ENCODE results near the gene HSF4.

The HSF4 gene

DNA sequence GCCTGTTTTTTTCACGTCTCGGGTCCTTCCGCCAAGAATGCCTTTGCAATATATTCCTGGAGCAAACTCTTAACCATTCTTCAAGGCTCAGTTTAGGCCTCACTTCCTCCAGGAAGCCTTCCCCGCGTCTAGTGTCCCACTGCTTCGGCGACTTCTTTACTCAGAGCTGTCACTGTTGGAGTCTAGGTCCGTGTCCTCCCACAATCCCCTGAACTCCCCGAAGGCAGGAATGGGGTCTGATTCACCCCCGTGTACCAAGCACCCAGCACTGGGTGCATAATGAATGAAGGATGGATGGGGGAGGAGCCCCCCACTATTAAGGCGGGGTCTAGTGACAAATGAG, 18.7 kb downstream of the HSF4 start:
- H3K4me1 Mint-ChIP-seq, result peaks cover 15% of the 10 kb centered on the region
- peaks cover 10% of the 10 kb centered on the region for H3K27me3 Mint-ChIP-seq (ENCODE audit: low read depth)
- TF ChIP-seq, protein P1, sequence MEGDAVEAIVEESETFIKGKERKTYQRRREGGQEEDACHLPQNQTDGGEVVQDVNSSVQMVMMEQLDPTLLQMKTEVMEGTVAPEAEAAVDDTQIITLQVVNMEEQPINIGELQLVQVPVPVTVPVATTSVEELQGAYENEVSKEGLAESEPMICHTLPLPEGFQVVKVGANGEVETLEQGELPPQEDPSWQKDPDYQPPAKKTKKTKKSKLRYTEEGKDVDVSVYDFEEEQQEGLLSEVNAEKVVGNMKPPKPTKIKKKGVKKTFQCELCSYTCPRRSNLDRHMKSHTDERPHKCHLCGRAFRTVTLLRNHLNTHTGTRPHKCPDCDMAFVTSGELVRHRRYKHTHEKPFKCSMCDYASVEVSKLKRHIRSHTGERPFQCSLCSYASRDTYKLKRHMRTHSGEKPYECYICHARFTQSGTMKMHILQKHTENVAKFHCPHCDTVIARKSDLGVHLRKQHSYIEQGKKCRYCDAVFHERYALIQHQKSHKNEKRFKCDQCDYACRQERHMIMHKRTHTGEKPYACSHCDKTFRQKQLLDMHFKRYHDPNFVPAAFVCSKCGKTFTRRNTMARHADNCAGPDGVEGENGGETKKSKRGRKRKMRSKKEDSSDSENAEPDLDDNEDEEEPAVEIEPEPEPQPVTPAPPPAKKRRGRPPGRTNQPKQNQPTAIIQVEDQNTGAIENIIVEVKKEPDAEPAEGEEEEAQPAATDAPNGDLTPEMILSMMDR (IDR thresholded peaks at IDR 0.05; ENCODE audit: unreplicated experiment in 3 of 3), result no peak
- H3K9me3 Mint-ChIP-seq, result no peaks in the 10 kb centered on the region
- H3K27ac Mint-ChIP-seq, result no peak overlapping the region
- peaks cover 4% of the 10 kb centered on the region for H3K36me3 Mint-ChIP-seq (ENCODE audit: low read depth)
- H3K4me3 Mint-ChIP-seq, result no peak overlapping the region

DNA sequence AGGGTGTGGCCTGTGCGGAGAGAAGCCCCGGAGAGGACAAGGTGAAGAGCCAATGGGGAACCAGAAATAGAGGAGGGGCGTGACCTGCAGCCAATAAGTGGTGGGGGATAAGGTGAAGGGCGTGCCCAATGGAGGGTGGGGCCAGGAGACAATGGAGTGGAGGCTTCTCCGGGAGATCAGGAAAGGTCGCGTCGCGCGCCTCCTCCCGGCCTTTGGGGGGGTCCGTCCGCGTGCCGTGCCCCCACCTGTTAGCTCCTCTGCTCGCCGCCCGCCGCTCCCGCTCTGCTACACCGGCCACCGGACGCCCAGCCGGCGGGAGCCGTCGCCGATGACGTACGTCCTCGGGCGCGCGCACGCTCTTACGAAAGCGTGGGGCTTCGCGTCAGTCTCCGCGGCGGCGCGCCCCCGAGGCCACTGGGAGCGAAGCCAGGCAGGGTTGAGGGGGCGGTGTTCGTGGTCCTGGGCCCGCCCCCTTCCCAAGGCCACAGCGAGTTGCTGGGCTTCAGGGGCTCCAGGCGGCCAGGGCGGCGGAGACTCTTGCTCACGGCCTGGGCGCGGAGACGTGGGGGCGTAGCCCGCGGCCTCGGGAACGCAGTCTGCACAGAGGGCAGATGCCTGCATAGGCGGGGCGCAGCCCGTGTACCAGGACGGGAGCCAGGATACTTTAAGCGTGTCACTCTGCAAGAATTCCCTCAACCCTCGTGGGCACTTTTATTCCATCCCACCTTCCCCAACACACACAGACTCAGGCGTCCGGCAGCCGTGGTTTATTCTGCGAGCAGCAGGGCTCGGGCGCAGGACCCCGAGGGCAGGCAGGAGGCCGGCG, 19.3 kb downstream of the HSF4 start, which contains the start of gene MATCAP1:
TSS of gene MATCAP1 (minus strand) at position 337 of the 826 bp plus-strand sequence. CDS start 3,353 bp downstream, outside the sequence.
- H3K27ac Mint-ChIP-seq, result no peak within 1 kb of the TSS
- H3K36me3 Mint-ChIP-seq (ENCODE audit: low read depth), result peaks cover 3% of the 10 kb centered on the region
- TF ChIP-seq, protein P1 (IDR thresholded peaks at IDR 0.05; ENCODE audit: unreplicated experiment in 3 of 3), result no peak
- peak within 1 kb of the TSS; percentile 33 to 68 (median 67) for H3K4me3 Mint-ChIP-seq
- peaks cover 10% of the 10 kb centered on the region for H3K27me3 Mint-ChIP-seq (ENCODE audit: low read depth)
- H3K9me3 Mint-ChIP-seq, result no peaks in the 10 kb centered on the region
- peaks cover 11% of the 10 kb centered on the region for H3K4me1 Mint-ChIP-seq

DNA sequence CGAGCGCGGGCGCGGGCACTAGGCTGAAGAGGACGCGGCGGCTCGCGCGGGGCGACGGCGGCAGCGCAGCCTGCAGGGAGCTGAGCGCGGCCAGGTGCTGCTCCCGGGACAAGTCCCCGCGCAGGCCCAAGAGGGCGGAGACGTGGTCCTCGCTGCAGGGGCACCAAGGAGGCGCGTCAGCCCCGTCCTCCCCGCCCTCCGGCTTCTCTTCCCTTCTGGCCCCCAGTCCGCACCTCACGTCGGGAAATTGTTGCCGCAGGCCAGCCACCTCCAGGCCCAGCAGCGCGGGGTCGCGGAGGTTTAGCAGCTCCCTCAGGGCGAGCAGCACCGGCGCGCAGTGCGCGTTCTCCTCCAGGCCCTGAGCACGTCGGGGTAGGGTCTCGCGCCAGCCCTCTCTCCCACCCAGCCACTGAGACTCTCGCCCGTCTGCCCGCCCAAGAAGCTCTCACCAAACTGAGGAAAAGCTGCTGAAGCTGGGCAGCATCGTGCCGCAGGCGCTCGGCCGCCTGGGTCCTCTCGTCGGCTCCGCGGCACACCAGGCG, 20.0 kb downstream of the HSF4 start:
- H3K4me1 Mint-ChIP-seq, result peaks cover 8% of the 10 kb centered on the region
- TF ChIP-seq, protein P1 (IDR thresholded peaks at IDR 0.05; ENCODE audit: unreplicated experiment in 3 of 3), result no peak

DNA sequence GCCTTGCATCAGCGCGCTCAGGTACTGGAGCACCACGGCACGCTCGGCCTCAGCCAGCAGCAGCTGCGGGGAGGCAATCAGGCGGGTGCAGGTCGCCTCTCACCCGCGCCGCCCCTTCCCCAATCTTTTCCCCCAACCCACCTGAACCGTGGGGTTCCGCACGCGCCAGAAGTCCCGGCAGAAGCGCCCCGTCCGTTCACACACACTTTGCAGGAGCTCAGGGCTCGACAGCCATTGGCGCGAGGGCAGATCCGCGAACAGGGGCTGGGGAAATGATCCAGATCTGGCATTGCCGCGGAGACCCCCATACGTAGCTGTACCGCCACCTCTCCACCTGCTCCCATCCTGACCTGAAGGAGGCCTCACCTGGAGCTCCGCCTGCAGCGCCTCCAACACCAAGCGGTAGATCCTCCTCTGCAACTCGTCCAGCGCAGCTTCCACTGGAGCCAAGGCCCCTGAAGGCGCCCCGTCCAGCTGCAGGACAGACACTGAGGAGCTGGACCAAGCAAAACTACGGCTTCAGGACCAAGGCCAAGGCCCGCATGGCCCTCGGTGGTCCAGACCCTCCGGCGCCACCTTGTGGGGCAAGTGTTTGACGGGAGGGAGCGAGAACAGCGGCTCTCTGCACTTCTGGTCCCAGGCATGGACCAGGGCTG, 20.6 kb downstream of the HSF4 start:
- no peaks in the 10 kb centered on the region for H3K36me3 Mint-ChIP-seq (ENCODE audit: low read depth)

More for the DNA sequence above, 20.0 kb downstream of the HSF4 start:
- H3K9me3 Mint-ChIP-seq, result no peaks in the 10 kb centered on the region
- H3K4me3 Mint-ChIP-seq, result peak overlapping the region; percentile 33 to 68 (median 67)
- peaks cover 10% of the 10 kb centered on the region for H3K27me3 Mint-ChIP-seq (ENCODE audit: low read depth)
- no peaks in the 10 kb centered on the region for H3K36me3 Mint-ChIP-seq (ENCODE audit: low read depth)
- H3K27ac Mint-ChIP-seq, result no peak overlapping the region

DNA sequence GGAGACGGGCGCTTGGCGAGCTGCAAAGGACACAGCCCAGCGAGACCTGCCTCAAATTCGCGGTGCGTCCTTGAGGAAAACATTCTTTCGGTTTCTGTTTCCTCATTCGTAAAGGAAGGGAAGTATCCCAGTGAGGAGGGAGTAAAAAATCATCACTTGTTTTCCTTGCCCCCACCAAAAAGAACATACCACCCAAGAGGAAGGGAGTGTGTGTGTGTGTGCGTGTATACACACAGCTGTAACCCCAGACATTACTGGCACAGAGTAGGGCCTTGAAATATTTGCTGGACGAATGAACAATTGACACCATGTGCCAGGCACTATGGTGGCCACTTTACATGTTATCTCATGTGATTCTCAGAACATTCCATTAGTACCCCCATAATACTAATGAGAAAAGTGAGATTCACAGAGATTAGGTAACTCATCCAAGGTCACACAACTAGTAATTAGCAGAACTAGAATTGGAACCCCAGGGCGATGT, 21.1 kb downstream of the HSF4 start:
- Mint-ChIP-seq H3K27ac (peak overlapping the region in 2 of 3 experiments; percentile 21 to 40), H3K4me3 (peak overlapping the region; percentile 89 to 94 (median 89))

More for the DNA sequence above, 20.6 kb downstream of the HSF4 start:
- peak overlapping the region; percentile 89 to 94 (median 89) for H3K4me3 Mint-ChIP-seq
- H3K27ac Mint-ChIP-seq, result peak overlapping the region; percentile 21 to 40 (median 32)
- peaks cover 8% of the 10 kb centered on the region for H3K4me1 Mint-ChIP-seq
- no peaks in the 10 kb centered on the region for H3K9me3 Mint-ChIP-seq
- peaks cover 10% of the 10 kb centered on the region for H3K27me3 Mint-ChIP-seq (ENCODE audit: low read depth)
- TF ChIP-seq, protein P1 (IDR thresholded peaks at IDR 0.05; ENCODE audit: unreplicated experiment in 3 of 3), result peak; percentile 81 to 92 (median 81)

More for the DNA sequence above, 21.1 kb downstream of the HSF4 start:
- peaks cover 8% of the 10 kb centered on the region for H3K4me1 Mint-ChIP-seq
- H3K36me3 Mint-ChIP-seq (ENCODE audit: low read depth), result no peaks in the 10 kb centered on the region
- no peaks in the 10 kb centered on the region for H3K9me3 Mint-ChIP-seq
- peaks cover 10% of the 10 kb centered on the region for H3K27me3 Mint-ChIP-seq (ENCODE audit: low read depth)
- TF ChIP-seq, protein P1 (IDR thresholded peaks at IDR 0.05; ENCODE audit: unreplicated experiment in 3 of 3), result peak in 1 of 3 experiments; percentile 26
